CD4-positive, alpha-beta T cell (primary cell): ENCODE results near the gene MYH11. TPM values are rescaled to one million over a fixed set of nuclear protein-coding genes. Genes with fewer than 3 reads are reported as not detected.
"Not testable (repeated sequence)": the region's sequence is repeated elsewhere in the genome, so short reads cannot be mapped to it uniquely, and the experiment has no call there.

Experiments used
- ATAC-seq: fragments of 200-7000 bp; cut with Tn5 transposase; one replicate; pipeline ENCODE4 v1.10.0; 2022; ENCODE audit warnings: mild to moderate bottlenecking; ENCODE audit not compliant: poor library complexity
- CTCF ChIA-PET: fragments of 350-600 bp; sonication (Branson Sonifier 250); formaldehyde crosslinking; loops from one replicate; lab custom pipeline; 2021; ENCODE audit warnings: antibody characterized with exemption, inconsistent platforms; lab: Charles Lee
- POLR2A ChIA-PET: fragments of 350-600 bp; sonication (Branson Sonifier 250); formaldehyde crosslinking; loops from one replicate; lab custom pipeline; 2021; ENCODE audit warnings: antibody characterized with exemption, inconsistent platforms; lab: Charles Lee
- DNase-seq, 14 experiments: peaks; one replicate each; pipeline ENCODE4 v3.0.0-alpha.2; 2013 to 2020; ENCODE audit warnings: mixed read lengths in 2 of 14
- H3K27ac ChIP-seq, 2 donors: one replicate each; pipeline versions ENCODE4 v1.5.1 to v1.7.0; 2013; ENCODE audit warnings: low read length in 2 of 2, low read depth in 1 of 2, mild to moderate bottlenecking in 1 of 2
- H3K27me3 ChIP-seq, 2 experiments: 1 replicate in 1 of 2; 2 replicates in 1 of 2; pipeline versions ENCODE4 v1.6.1 to v1.7.0; 2013; ENCODE audit warnings: low read length in 2 of 2, control low read depth in 1 of 2, mild to moderate bottlenecking in 1 of 2, moderate library complexity in 1 of 2; ENCODE audit not compliant: insufficient read depth in 2 of 2, control insufficient read depth in 1 of 2
- H3K36me3 ChIP-seq: one replicate; pipeline ENCODE4 v1.6.1; 2013; ENCODE audit warnings: low read length, control low read depth; ENCODE audit not compliant: insufficient read depth
- H3K4me1 ChIP-seq: one replicate; pipeline ENCODE4 v1.6.1; 2013; ENCODE audit warnings: low read length, control low read depth; ENCODE audit not compliant: insufficient read depth
- H3K4me3 ChIP-seq: one replicate; pipeline ENCODE4 v1.5.1; 2013; ENCODE audit warnings: mild to moderate bottlenecking, low read length, moderate library complexity
- H3K9me3 ChIP-seq, 2 experiments: 1 replicate in 1 of 2; 2 replicates in 1 of 2; pipeline versions ENCODE4 v1.6.1 to v1.7.0; 2013; ENCODE audit warnings: low read length in 2 of 2, mild to moderate bottlenecking in 2 of 2, control low read depth in 1 of 2, moderate library complexity in 1 of 2; ENCODE audit not compliant: control insufficient read depth in 1 of 2, insufficient read depth in 1 of 2
- H3K27ac Mint-ChIP-seq: one replicate; pipeline ENCODE4 v1.8.0; 2020; ENCODE audit warnings: mixed read lengths
- H3K27me3 Mint-ChIP-seq: one replicate; pipeline ENCODE4 v1.8.0; 2021; ENCODE audit warnings: mixed read lengths
- H3K36me3 Mint-ChIP-seq: one replicate; pipeline ENCODE4 v1.8.0; 2021; ENCODE audit warnings: low read depth, mixed read lengths
- H3K4me1 Mint-ChIP-seq: one replicate; pipeline ENCODE4 v1.8.0; 2021; ENCODE audit warnings: low read depth, mixed read lengths
- H3K4me3 Mint-ChIP-seq: one replicate; pipeline ENCODE4 v1.8.0; 2020; ENCODE audit warnings: mild to moderate bottlenecking, mixed read lengths
- H3K9me3 Mint-ChIP-seq: one replicate; pipeline ENCODE4 v1.8.0; 2020; ENCODE audit warnings: mixed read lengths
- intact Hi-C, 2 experiments: fragments of 100-400 bp; cut with DNase I in 1 of 2; cut with micrococcal nuclease in 1 of 2; formaldehyde crosslinking; loops; one replicate each; pipeline versions ENCODE4 v1.15.1 to v1.9.0; 2023 to 2025; cut with DNase I, micrococcal nuclease
- total RNA-seq, 174 experiments: library from RNA in 2 of 174; stranded (reverse) in 2 of 174; gene quantifications; one replicate each; pipeline ENCODE4 v1.2.3 and lab custom pipeline; 2021 to 2026
- TF ChIP-seq, protein P1 (sequence below): fragments of 200-600 bp; IDR thresholded peaks from one replicate; pipeline ENCODE4 v1.8.0; 2022; ENCODE audit warnings: antibody characterized with exemption, mild to moderate bottlenecking

MYH11 gene
- total RNA-seq, 2 experiments from 2014 or later = not detected

DNA sequence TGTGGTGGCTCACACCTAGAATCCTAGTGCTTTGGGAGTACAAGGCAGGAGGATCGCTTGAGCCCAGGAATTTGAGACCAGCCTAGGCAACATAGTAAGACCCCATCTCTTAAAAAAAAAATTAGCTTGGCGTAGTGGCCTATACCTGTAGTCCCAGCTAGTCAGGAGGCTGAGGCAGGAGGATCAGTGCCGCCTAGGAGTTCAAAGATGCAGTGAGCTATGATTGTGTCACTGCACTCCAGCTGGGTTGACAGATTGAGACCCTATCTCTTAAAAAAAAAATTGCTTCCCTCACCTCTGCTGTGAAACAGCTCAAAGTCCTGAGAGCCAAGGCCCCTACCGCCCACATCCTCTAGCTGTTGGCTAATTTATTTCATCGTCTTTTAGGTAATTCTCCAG, 196.6 kb downstream of the MYH11 start:
- POLR2A ChIA-PET = interaction anchor here (4.5 kb wide), 1 partner anchor 17 kb away, joined by 28 read pairs; the partner anchor contains the start of gene MARF1

DNA sequence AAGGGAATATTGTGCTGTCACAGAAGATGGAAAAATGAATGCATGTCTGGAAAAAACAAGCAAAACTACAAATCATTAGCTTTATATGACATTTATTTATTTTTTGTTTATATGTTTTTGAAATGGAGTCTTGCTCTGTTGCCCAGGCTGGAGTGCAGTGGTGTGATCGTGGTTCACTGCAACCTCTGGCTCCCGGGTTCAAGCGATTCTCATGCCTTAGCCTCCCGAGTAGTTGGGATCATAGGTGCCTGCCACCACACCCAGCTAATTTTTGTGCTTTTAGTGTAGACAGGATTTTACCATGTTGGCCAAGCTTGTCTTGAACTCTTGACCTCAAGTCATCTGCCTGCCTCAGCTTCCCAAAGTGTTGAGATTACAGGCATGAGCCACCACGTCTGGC, 198.3 kb downstream of the MYH11 start:
- intact Hi-C loops = no loop called here
- no peaks in the 10 kb centered on the region for H3K27me3 ChIP-seq
- DNase-seq (no peak), ATAC-seq (no peak)
- TF ChIP-seq, protein P1, sequence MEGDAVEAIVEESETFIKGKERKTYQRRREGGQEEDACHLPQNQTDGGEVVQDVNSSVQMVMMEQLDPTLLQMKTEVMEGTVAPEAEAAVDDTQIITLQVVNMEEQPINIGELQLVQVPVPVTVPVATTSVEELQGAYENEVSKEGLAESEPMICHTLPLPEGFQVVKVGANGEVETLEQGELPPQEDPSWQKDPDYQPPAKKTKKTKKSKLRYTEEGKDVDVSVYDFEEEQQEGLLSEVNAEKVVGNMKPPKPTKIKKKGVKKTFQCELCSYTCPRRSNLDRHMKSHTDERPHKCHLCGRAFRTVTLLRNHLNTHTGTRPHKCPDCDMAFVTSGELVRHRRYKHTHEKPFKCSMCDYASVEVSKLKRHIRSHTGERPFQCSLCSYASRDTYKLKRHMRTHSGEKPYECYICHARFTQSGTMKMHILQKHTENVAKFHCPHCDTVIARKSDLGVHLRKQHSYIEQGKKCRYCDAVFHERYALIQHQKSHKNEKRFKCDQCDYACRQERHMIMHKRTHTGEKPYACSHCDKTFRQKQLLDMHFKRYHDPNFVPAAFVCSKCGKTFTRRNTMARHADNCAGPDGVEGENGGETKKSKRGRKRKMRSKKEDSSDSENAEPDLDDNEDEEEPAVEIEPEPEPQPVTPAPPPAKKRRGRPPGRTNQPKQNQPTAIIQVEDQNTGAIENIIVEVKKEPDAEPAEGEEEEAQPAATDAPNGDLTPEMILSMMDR = no peak
- H3K36me3 ChIP-seq = peaks cover 38% of the 10 kb centered on the region
- no peaks in the 10 kb centered on the region for H3K9me3 ChIP-seq
- no peak overlapping the region for H3K4me3 ChIP-seq
- Mint-ChIP-seq H3K4me1 (peaks cover 68% of the 10 kb centered on the region), H3K27me3 (no peaks in the 10 kb centered on the region), H3K36me3 (peaks cover 57% of the 10 kb centered on the region), H3K9me3 (no peaks in the 10 kb centered on the region), H3K27ac (peak overlapping the region; percentile 90), H3K4me3 (peak overlapping the region; percentile 76)
- peaks cover 59% of the 10 kb centered on the region for H3K4me1 ChIP-seq
- ChIA-PET POLR2A (interaction anchor here (1.1 to 4.5 kb wide), 4 partner anchors 11 to 19 kb away, joined by 3 to 28 read pairs (median 8); partner anchors contain the start of gene MARF1), CTCF (interaction anchor here (0.9 to 1.4 kb wide), 2 partner anchors 16 to 23 kb away, joined by 5 read pairs; partner anchors contain the start of gene MARF1)
- H3K27ac ChIP-seq = peak overlapping the region; percentile 40 to 49

More for the DNA sequence above, 196.6 kb downstream of the MYH11 start:
- Mint-ChIP-seq H3K36me3 (peaks cover 66% of the 10 kb centered on the region), H3K9me3 (no peaks in the 10 kb centered on the region), H3K27ac (peak overlapping the region; percentile 90), H3K4me3 (no peak overlapping the region), H3K4me1 (peaks cover 61% of the 10 kb centered on the region), H3K27me3 (no peaks in the 10 kb centered on the region)
- CTCF ChIA-PET = interaction anchor here (0.5 to 3.1 kb wide), 2 partner anchors 17 to 1140 kb away, joined by 3 to 11 read pairs; partner anchors contain the start of gene MARF1
- Histone ChIP-seq H3K9me3 (no peaks in the 10 kb centered on the region), H3K27me3 (no peaks in the 10 kb centered on the region), H3K4me1 (peaks cover 48% of the 10 kb centered on the region), H3K4me3 (no peak overlapping the region), H3K27ac (no peak overlapping the region), H3K36me3 (peaks cover 43% of the 10 kb centered on the region)
- DNase-seq (no peak), ATAC-seq (no peak)
- TF ChIP-seq, protein P1 = no peak
- intact Hi-C loops = no loop called here

DNA sequence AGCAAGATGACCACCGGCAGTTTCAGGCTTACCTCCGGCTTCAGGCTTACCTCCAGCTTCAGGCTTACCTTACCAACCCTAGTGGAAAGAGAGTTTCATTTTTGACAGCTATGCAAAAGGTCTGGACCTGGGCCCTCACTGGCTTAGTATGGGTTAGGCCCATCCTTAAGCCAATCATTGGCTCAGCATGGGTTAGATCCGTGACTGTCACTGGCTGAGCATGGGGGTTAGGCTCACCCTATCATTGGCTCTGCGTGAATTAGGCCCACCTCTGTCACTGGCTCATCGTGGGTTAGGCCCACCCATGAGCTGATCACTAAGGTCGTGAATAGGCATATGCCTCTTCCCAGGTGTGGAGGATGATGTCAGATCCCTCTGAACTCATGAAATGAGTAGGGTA, 198.7 kb downstream of the MYH11 start:
- H3K36me3 Mint-ChIP-seq = peaks cover 55% of the 10 kb centered on the region
- H3K9me3 Mint-ChIP-seq = no peaks in the 10 kb centered on the region

DNA sequence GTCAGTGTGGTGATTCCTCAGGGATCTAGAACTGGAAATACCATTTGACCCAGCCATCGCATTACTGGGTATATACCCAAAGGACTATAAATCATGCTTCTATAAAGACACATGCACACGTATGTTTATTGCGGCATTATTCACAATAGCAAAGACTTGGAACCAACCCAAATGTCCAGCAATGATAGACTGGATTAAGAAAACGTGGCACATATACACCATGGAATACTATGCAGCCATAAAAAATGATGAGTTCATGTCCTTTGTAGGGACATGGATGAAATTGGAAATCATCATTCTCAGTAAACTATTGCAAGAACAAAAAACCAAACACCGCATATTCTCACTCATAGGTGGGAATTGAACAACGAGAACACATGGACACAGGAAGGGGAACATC, 201.3 kb downstream of the MYH11 start:
- H3K9me3 ChIP-seq, intact Hi-C loops, H3K27ac Mint-ChIP-seq, DNase-seq, H3K27ac ChIP-seq, H3K9me3 Mint-ChIP-seq, H3K27me3 ChIP-seq, H3K27me3 Mint-ChIP-seq, ATAC-seq, POLR2A ChIA-PET, CTCF ChIA-PET, H3K4me3 Mint-ChIP-seq, H3K4me3 ChIP-seq: not testable (repeated sequence)
- Mint-ChIP-seq H3K36me3 (peaks cover 54% of the 10 kb centered on the region), H3K4me1 (peaks cover 70% of the 10 kb centered on the region)
- Histone ChIP-seq H3K36me3 (peaks cover 30% of the 10 kb centered on the region), H3K4me1 (peaks cover 75% of the 10 kb centered on the region)

More for the DNA sequence above, 198.7 kb downstream of the MYH11 start:
- Histone ChIP-seq H3K9me3 (no peaks in the 10 kb centered on the region), H3K4me3 (no peak overlapping the region), H3K27me3 (no peaks in the 10 kb centered on the region), H3K36me3 (peaks cover 36% of the 10 kb centered on the region), H3K27ac (peak overlapping the region in 1 of 2 donors; percentile 40), H3K4me1 (peaks cover 62% of the 10 kb centered on the region)
- POLR2A ChIA-PET = interaction anchor here (1.7 to 4.5 kb wide), 3 partner anchors 14 to 19 kb away, joined by 6 to 28 read pairs (median 10); partner anchors contain the start of gene MARF1
- TF ChIP-seq, protein P1 = no peak
- DNase-seq (no peak), ATAC-seq (no peak)
- H3K4me1 Mint-ChIP-seq = peaks cover 70% of the 10 kb centered on the region
- no peak overlapping the region for H3K4me3 Mint-ChIP-seq
- CTCF ChIA-PET = interaction anchor here (0.9 to 1.4 kb wide), 2 partner anchors 15 to 24 kb away, joined by 5 read pairs; partner anchors contain the start of gene MARF1
- H3K27ac Mint-ChIP-seq = peak overlapping the region; percentile 90
- H3K27me3 Mint-ChIP-seq = no peaks in the 10 kb centered on the region
- intact Hi-C loops = no loop called here
